Fibroblast of lung (primary cell): Measurements from ENCODE around the gene CCDC92B. TPM values are rescaled to one million over a fixed set of nuclear protein-coding genes. Genes with fewer than 3 reads are reported as not detected.

ENCODE experiments used
- DNase-seq, 2 donors: peaks; one replicate each; pipeline versions ENCODE4 v3.0.0 to v3.0.0-alpha.2; 2010; ENCODE audit warnings: low read depth in 2 of 2
- H2AFZ ChIP-seq: 2 replicates; pipeline ENCODE4 v1.5.1; 2012; ENCODE audit warnings: low read length, control low read depth, inconsistent platforms
- H3K27ac ChIP-seq: 2 replicates; pipeline ENCODE4 v1.5.1; 2011; ENCODE audit warnings: low read length, control low read depth; ENCODE audit not compliant: insufficient read depth
- H3K27me3 ChIP-seq: 2 replicates; pipeline ENCODE4 v1.5.1; 2011; ENCODE audit warnings: mild to moderate bottlenecking, low read length; ENCODE audit not compliant: control insufficient read depth, insufficient read depth
- H3K36me3 ChIP-seq: 2 replicates; pipeline ENCODE4 v1.5.1; 2011; ENCODE audit warnings: low read length; ENCODE audit not compliant: control insufficient read depth, insufficient read depth
- H3K4me1 ChIP-seq: 2 replicates; pipeline ENCODE4 v1.5.1; 2011; ENCODE audit warnings: low read length; ENCODE audit not compliant: control insufficient read depth, insufficient read depth; ENCODE audit errors: extremely low read depth
- H3K4me2 ChIP-seq: 2 replicates; pipeline ENCODE4 v1.5.1; 2011; ENCODE audit warnings: low read length, control low read depth; ENCODE audit not compliant: insufficient read depth; ENCODE audit errors: extremely low read depth
- H3K4me3 ChIP-seq, 4 experiments: fragments of 200-600 bp in 1 of 4; sonication (generic) in 1 of 4; replicated peaks in 1 of 4; 2 replicates each; pipeline ENCODE4 v1.5.1; 2011 to 2016; ENCODE audit warnings: low read length in 4 of 4, low read depth in 3 of 4, mild to moderate bottlenecking in 3 of 4, control low read depth in 2 of 4, inconsistent platforms in 1 of 4, mixed read lengths in 1 of 4; ENCODE audit not compliant: insufficient read depth in 1 of 4; ENCODE audit errors: control extremely low read depth in 1 of 4
- H3K79me2 ChIP-seq: 2 replicates; pipeline ENCODE4 v1.5.1; 2012; ENCODE audit warnings: mild to moderate bottlenecking, low read length, inconsistent platforms; ENCODE audit not compliant: control insufficient read depth, insufficient read depth
- H3K9ac ChIP-seq: 2 replicates; pipeline ENCODE4 v1.5.1; 2011; ENCODE audit warnings: mild to moderate bottlenecking, low read length, control low read depth; ENCODE audit not compliant: insufficient read depth
- H3K9me3 ChIP-seq: 2 replicates; pipeline ENCODE4 v1.5.1; 2012; ENCODE audit warnings: low read depth, low read length; ENCODE audit not compliant: control insufficient read depth, insufficient read depth
- H4K20me1 ChIP-seq: 2 replicates; pipeline ENCODE4 v1.5.1; 2011; ENCODE audit warnings: low read length; ENCODE audit not compliant: control insufficient read depth, insufficient read depth; ENCODE audit errors: extremely low read depth
- CTCF ChIP-seq, 2 donors: IDR thresholded peaks in 1 of 2; conservative IDR thresholded peaks in 1 of 2; 1 replicate in 1 of 2; 2 replicates in 1 of 2; pipeline ENCODE4 v1.5.1; 2011 to 2012; ENCODE audit warnings: low read length in 2 of 2, control low read depth in 1 of 2, inconsistent platforms in 1 of 2, low read depth in 1 of 2, mild to moderate bottlenecking in 1 of 2
- EZH2 ChIP-seq: IDR thresholded peaks from 2 replicates; pipeline ENCODE4 v1.5.1; 2012; ENCODE audit warnings: low read length, control low read depth, mild to moderate bottlenecking; ENCODE audit errors: missing control alignments
- polyA plus RNA-seq, 2 donors: library from polyadenylated mRNA; depleted of rRNA in 1 of 2; stranded (reverse) in 1 of 2; unstranded in 1 of 2; fragments of >200 nt; gene quantifications; 2 replicates each; pipeline ENCODE4 v1.2.1, GENCODE V29; 2011 to 2012; ENCODE audit warnings: missing spikeins in 1 of 2
- total RNA-seq: library from RNA; depleted of rRNA; stranded (reverse); fragments of >200 nt; gene quantifications from 2 replicates; pipeline ENCODE4 v1.2.1, GENCODE V29; 2014

CCDC92B gene
- total and polyA plus RNA-seq, 2 donors (not counting 1 experiment from before 2014, with no cell fraction given) = not detected

- DNase-seq = no peak
- Histone ChIP-seq H3K4me3 (no peak overlapping the region), H3K4me1 (no peaks in the 10 kb centered on the region), H3K27ac (no peak overlapping the region), H3K9me3 (no peaks in the 10 kb centered on the region), H3K79me2 (no peaks in the 10 kb centered on the region), H3K9ac (no peak overlapping the region), H3K27me3 (peaks cover 27% of the 10 kb centered on the region), H4K20me1 (no peaks in the 10 kb centered on the region), H3K4me2 (no peak overlapping the region), H3K36me3 (no peaks in the 10 kb centered on the region), H2AFZ (no peak overlapping the region)
- TF ChIP-seq CTCF (conservative IDR thresholded peaks at IDR 0.05 in 1 of 2, IDR thresholded peaks at IDR 0.05 in 1 of 2; ENCODE audit: low read depth in 1 of 2, low read length in 2 of 2) (no peak), EZH2 (no peak)
These were observed 27.8 kb downstream of the CCDC92B start for GRCh38 chr17:2721603-2722002.

GRCh38 chr17:2719861-2720260 is 29.6 kb downstream of the CCDC92B start:
- Histone ChIP-seq H3K9me3 (no peaks in the 10 kb centered on the region), H3K27me3 (peaks cover 21% of the 10 kb centered on the region), H4K20me1 (no peaks in the 10 kb centered on the region), H2AFZ (no peak overlapping the region), H3K27ac (no peak overlapping the region), H3K4me3 (no peak overlapping the region), H3K79me2 (no peaks in the 10 kb centered on the region), H3K9ac (no peak overlapping the region), H3K4me1 (no peaks in the 10 kb centered on the region), H3K4me2 (no peak overlapping the region), H3K36me3 (no peaks in the 10 kb centered on the region)
- TF ChIP-seq EZH2 (no peak), CTCF (conservative IDR thresholded peaks at IDR 0.05 in 1 of 2, IDR thresholded peaks at IDR 0.05 in 1 of 2; ENCODE audit: low read depth in 1 of 2, low read length in 2 of 2) (no peak)
- no peak for DNase-seq

- Histone ChIP-seq H3K4me3 (no peak overlapping the region), H3K27ac (no peak overlapping the region), H3K9ac (no peak overlapping the region), H3K9me3 (no peaks in the 10 kb centered on the region), H3K36me3 (no peaks in the 10 kb centered on the region), H3K27me3 (peaks cover 11% of the 10 kb centered on the region), H3K4me1 (no peaks in the 10 kb centered on the region), H4K20me1 (no peaks in the 10 kb centered on the region), H3K79me2 (no peaks in the 10 kb centered on the region), H3K4me2 (no peak overlapping the region), H2AFZ (no peak overlapping the region)
- DNase-seq = peak in 1 of 2 donors; percentile 14
- TF ChIP-seq CTCF (conservative IDR thresholded peaks at IDR 0.05 in 1 of 2, IDR thresholded peaks at IDR 0.05 in 1 of 2; ENCODE audit: low read depth in 1 of 2, low read length in 2 of 2) (no peak), EZH2 (no peak)
These were observed 31.1 kb downstream of the CCDC92B start for GRCh38 chr17:2718150-2718938.
